ENCODE data around the gene RCOR1. TPM values are rescaled to one million over a fixed set of nuclear protein-coding genes. Genes with fewer than 3 reads are reported as not detected.

Gene RCOR1
- total RNA-seq, 1 experiment from 2014 or later: 21.9 TPM

- H3K27me3 ChIP-seq (replicated peaks): no peaks in the 10 kb centered on the region
- H3K4me3 ChIP-seq: no peak overlapping the region
- H3K4me1 ChIP-seq (replicated peaks): no peaks in the 10 kb centered on the region
- peaks cover 7% of the 10 kb centered on the region; the same call in 1 of the 2 replicates for H3K9me3 ChIP-seq (replicated peaks)
- peaks cover 18% of the 10 kb centered on the region for H3K36me3 ChIP-seq
- no peak for DNase-seq (ENCODE audit: low read depth in 1 of 2, low spot score in 2 of 2)
- no peak overlapping the region for H3K27ac ChIP-seq
These were observed 146.7 kb downstream of the RCOR1 start for GRCh38 chr14:102739190-102739469.

GRCh38 chr14:102746634-102747438 lies 154.4 kb downstream of the RCOR1 start:
- Histone ChIP-seq H3K4me1 (replicated peaks) (no peaks in the 10 kb centered on the region), H3K9me3 (replicated peaks) (peaks cover 4% of the 10 kb centered on the region; the same call in 1 of the 2 replicates), H3K27me3 (replicated peaks) (no peaks in the 10 kb centered on the region), H3K36me3 (peaks cover 13% of the 10 kb centered on the region), H3K27ac (no peak overlapping the region), H3K4me3 (no peak overlapping the region)
- no peak for DNase-seq (ENCODE audit: low read depth in 1 of 2, low spot score in 2 of 2)

- DNase-seq (ENCODE audit: low read depth in 1 of 2, low spot score in 2 of 2): no peak
- 0 out of 2 replicates have a peak, but pooled peaks cover 7% of the 10 kb centered on the region for H3K36me3 ChIP-seq
- H3K4me1 ChIP-seq (replicated peaks): no peaks in the 10 kb centered on the region
- H3K27ac ChIP-seq: no peak overlapping the region
- no peaks in the 10 kb centered on the region for H3K27me3 ChIP-seq (replicated peaks)
- H3K4me3 ChIP-seq: no peak overlapping the region
- no peaks in the 10 kb centered on the region for H3K9me3 ChIP-seq (replicated peaks)
These were observed 156.4 kb downstream of the RCOR1 start for GRCh38 chr14:102748806-102749205.

- H3K27ac ChIP-seq: no peak overlapping the region
- no peak overlapping the region for H3K4me3 ChIP-seq
- DNase-seq (ENCODE audit: low read depth in 1 of 2, low spot score in 2 of 2): no peak
- no peaks in the 10 kb centered on the region for H3K9me3 ChIP-seq (replicated peaks)
- 0 out of 2 replicates have a peak, but pooled peaks cover 7% of the 10 kb centered on the region for H3K36me3 ChIP-seq
- no peaks in the 10 kb centered on the region for H3K27me3 ChIP-seq (replicated peaks)
- no peaks in the 10 kb centered on the region for H3K4me1 ChIP-seq (replicated peaks)
These were observed 157.2 kb downstream of the RCOR1 start for GRCh38 chr14:102749393-102750305.

GRCh38 chr14:102750376-102750775 lies 157.9 kb downstream of the RCOR1 start:
- H3K27me3 ChIP-seq (replicated peaks): no peaks in the 10 kb centered on the region

GRCh38 chr14:102751088-102751487 lies 158.6 kb downstream of the RCOR1 start:
- Histone ChIP-seq H3K9me3 (replicated peaks) (no peaks in the 10 kb centered on the region), H3K36me3 (0 out of 2 replicates have a peak, but pooled peaks cover 7% of the 10 kb centered on the region), H3K27me3 (replicated peaks) (no peaks in the 10 kb centered on the region), H3K4me3 (no peak overlapping the region), H3K27ac (no peak overlapping the region), H3K4me1 (replicated peaks) (no peaks in the 10 kb centered on the region)
- no peak for DNase-seq (ENCODE audit: low read depth in 1 of 2, low spot score in 2 of 2)

More at GRCh38 chr14:102750376-102750775, 157.9 kb downstream of the RCOR1 start:
- Histone ChIP-seq H3K4me3 (no peak overlapping the region), H3K9me3 (replicated peaks) (no peaks in the 10 kb centered on the region), H3K36me3 (0 out of 2 replicates have a peak, but pooled peaks cover 7% of the 10 kb centered on the region), H3K4me1 (replicated peaks) (no peaks in the 10 kb centered on the region), H3K27ac (no peak overlapping the region)
- no peak for DNase-seq (ENCODE audit: low read depth in 1 of 2, low spot score in 2 of 2)

- no peak for DNase-seq (ENCODE audit: low read depth in 1 of 2, low spot score in 2 of 2)
- H3K4me1 ChIP-seq (replicated peaks): no peaks in the 10 kb centered on the region
- H3K9me3 ChIP-seq (replicated peaks): no peaks in the 10 kb centered on the region
- no peak overlapping the region for H3K4me3 ChIP-seq
- no peak overlapping the region for H3K27ac ChIP-seq
- 0 out of 2 replicates have a peak, but pooled peaks cover under 1% of the 10 kb centered on the region for H3K36me3 ChIP-seq
- H3K27me3 ChIP-seq (replicated peaks): no peaks in the 10 kb centered on the region
These were observed 159.9 kb downstream of the RCOR1 start for GRCh38 chr14:102752239-102752847.

- Histone ChIP-seq H3K36me3 (no peaks in the 10 kb centered on the region), H3K4me3 (no peak overlapping the region), H3K27ac (no peak overlapping the region), H3K4me1 (replicated peaks) (no peaks in the 10 kb centered on the region), H3K27me3 (replicated peaks) (no peaks in the 10 kb centered on the region), H3K9me3 (replicated peaks) (no peaks in the 10 kb centered on the region)
- no peak for DNase-seq (ENCODE audit: low read depth in 1 of 2, low spot score in 2 of 2)
These were observed 162.2 kb downstream of the RCOR1 start for GRCh38 chr14:102754370-102755262.

GRCh38 chr14:102757646-102758045 lies 165.2 kb downstream of the RCOR1 start:
- no peaks in the 10 kb centered on the region for H3K4me1 ChIP-seq (replicated peaks)
- H3K36me3 ChIP-seq: no peaks in the 10 kb centered on the region
- H3K9me3 ChIP-seq (replicated peaks): no peaks in the 10 kb centered on the region
- no peak for DNase-seq (ENCODE audit: low read depth in 1 of 2, low spot score in 2 of 2)
- H3K27ac ChIP-seq: no peak overlapping the region
- no peak overlapping the region for H3K4me3 ChIP-seq
- no peaks in the 10 kb centered on the region for H3K27me3 ChIP-seq (replicated peaks)

GRCh38 chr14:102758087-102758486 lies 165.6 kb downstream of the RCOR1 start:
- DNase-seq (ENCODE audit: low read depth in 1 of 2, low spot score in 2 of 2): no peak
- Histone ChIP-seq H3K4me3 (no peak overlapping the region), H3K9me3 (replicated peaks) (no peaks in the 10 kb centered on the region), H3K27me3 (replicated peaks) (no peaks in the 10 kb centered on the region), H3K4me1 (replicated peaks) (no peaks in the 10 kb centered on the region), H3K36me3 (no peaks in the 10 kb centered on the region), H3K27ac (no peak overlapping the region)

- H3K36me3 ChIP-seq: no peaks in the 10 kb centered on the region
- H3K9me3 ChIP-seq (replicated peaks): no peaks in the 10 kb centered on the region
- no peak overlapping the region for H3K27ac ChIP-seq
- no peaks in the 10 kb centered on the region for H3K27me3 ChIP-seq (replicated peaks)
- no peak overlapping the region for H3K4me3 ChIP-seq
- no peak for DNase-seq (ENCODE audit: low read depth in 1 of 2, low spot score in 2 of 2)
- no peaks in the 10 kb centered on the region for H3K4me1 ChIP-seq (replicated peaks)
These were observed 167.2 kb downstream of the RCOR1 start for GRCh38 chr14:102759456-102760187.

GRCh38 chr14:102760496-102761193 lies 168.2 kb downstream of the RCOR1 start:
- H3K4me3 ChIP-seq: no peak overlapping the region
- H3K27me3 ChIP-seq (replicated peaks): no peaks in the 10 kb centered on the region
- no peak for DNase-seq (ENCODE audit: low read depth in 1 of 2, low spot score in 2 of 2)
- H3K36me3 ChIP-seq: no peaks in the 10 kb centered on the region
- H3K9me3 ChIP-seq (replicated peaks): no peaks in the 10 kb centered on the region
- H3K27ac ChIP-seq: no peak overlapping the region
- no peaks in the 10 kb centered on the region for H3K4me1 ChIP-seq (replicated peaks)
